HG02759 (cell line): ENCODE data around the gene KCNN2.
A peak's percentile ranks its signal among the peaks of the same experiment; 100 is the strongest.

ENCODE experiments used
- ATAC-seq: cut with Tn5 transposase; IDR thresholded peaks from one replicate; pipeline ENCODE4 v1.9.1; 2021; ENCODE audit warnings: mild to moderate bottlenecking, moderate library complexity; ENCODE audit not compliant: unreplicated experiment

Gene KCNN2

GRCh38 chr5:114362197-114362976 is 517 bp downstream of the KCNN2 start:
- peak; percentile 27 for ATAC-seq

DNA sequence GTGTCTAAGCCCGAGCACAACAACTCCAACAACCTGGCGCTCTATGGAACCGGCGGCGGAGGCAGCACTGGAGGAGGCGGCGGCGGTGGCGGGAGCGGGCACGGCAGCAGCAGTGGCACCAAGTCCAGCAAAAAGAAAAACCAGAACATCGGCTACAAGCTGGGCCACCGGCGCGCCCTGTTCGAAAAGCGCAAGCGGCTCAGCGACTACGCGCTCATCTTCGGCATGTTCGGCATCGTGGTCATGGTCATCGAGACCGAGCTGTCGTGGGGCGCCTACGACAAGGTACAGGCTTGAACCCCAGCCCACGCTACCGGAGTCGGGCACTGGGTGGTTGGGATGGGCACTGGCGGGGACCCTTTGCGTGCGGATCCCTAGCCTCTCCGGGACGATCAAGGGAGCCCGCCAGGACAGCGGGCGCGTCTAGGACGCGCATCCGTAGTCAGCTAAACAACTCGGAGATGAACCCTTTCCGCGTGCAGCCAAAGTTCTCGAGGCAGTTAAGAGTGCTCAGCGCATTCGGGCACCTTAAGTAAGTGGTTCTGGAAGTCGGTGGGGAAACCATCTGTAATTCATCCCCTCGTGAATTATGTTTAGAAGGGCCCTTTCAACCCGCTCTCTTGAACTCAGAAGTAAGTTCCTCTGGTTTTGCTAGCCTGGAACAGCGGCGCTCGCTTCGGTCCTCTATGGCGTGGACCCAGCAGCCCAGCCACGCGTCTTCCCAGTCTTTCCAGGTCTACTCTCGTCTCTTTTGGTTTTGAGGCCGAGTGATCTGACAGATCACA is 1.3 kb downstream of the KCNN2 start:
- no peak for ATAC-seq

- ATAC-seq = no peak
Observed at GRCh38 chr5:114363837-114364236, 2.0 kb downstream of the KCNN2 start.

GRCh38 chr5:114367029-114367428 is 5.2 kb downstream of the KCNN2 start:
- no peak for ATAC-seq

DNA sequence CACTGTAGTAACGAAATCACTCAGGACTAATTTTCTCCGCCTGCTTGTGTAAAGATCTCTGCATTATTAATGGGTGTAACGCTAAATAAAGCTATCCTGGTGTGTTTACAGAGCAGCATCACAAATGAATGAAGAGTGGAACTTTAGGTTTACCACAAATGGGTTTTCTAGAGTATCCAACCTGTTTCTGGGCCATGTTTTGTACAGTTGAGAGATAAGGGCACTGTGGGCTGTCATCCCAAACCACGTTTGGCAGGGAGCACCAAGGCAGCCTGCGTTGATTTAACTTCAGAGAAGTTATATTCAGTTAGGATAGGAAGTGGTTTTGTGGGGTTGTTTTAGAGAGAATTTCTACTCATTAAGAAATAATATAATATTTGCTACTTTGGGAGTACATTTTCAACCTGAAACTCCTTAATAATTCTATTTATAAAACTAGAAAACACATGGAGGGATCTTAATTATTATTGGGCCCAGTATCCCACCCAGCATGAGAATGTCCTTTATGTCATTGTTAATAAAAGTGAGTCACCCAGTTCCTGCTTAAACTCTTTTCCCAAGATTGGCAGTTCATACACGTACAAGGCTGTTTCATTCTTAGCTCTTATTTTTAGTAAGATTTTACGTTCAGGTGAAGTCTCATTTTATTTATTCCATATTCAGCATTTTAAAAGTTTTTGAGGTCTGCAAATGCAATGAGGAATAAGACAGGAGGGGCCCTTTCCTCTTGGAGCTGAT is 8.0 kb downstream of the KCNN2 start:
- no peak for ATAC-seq

- no peak for ATAC-seq
Observed at GRCh38 chr5:114377050-114377844, 15.4 kb downstream of the KCNN2 start.

DNA sequence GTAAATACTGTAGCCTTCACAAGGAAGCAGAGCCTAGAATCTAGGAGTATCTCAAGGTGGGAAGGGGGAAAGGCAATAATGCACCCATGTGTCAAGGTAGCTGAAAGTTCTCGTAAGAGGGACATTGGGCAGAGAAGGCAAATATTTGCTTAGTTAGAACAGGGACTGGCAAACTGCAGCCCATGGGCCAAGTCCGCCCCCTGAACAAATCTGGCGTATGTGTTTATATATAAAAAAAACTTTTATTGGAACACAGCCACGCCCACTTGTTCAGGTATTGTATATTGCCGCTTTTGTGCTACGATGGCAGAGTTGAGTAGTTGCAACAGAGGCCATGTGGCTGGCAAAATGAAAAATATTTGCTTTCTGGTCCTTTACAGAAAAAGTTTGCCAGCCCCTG is 16.1 kb downstream of the KCNN2 start:
- no peak for ATAC-seq

- no peak for ATAC-seq
Observed at GRCh38 chr5:114380721-114381120, 18.9 kb downstream of the KCNN2 start.

DNA sequence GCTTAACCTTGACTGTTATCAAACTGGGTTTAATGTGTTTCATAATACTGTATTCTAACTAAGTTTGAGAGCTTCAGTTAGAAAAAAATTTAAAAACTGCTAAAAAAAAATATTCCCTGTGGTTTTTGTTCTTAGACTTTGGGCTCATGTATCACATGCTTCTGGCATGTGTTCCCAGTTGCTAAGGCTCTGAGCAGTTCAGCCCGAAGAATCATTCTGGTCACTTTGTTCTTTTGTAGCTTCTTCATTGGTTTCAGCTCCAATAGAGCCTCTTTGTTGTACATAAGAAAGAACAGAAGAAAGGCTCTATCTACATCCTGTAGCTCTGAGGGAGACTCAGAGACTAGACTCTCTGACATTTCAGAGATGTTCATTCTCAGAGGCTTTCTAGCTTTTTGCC is 25.6 kb downstream of the KCNN2 start:
- no peak for ATAC-seq

- ATAC-seq = no peak
Observed at GRCh38 chr5:114390431-114390830, 28.6 kb downstream of the KCNN2 start.

DNA sequence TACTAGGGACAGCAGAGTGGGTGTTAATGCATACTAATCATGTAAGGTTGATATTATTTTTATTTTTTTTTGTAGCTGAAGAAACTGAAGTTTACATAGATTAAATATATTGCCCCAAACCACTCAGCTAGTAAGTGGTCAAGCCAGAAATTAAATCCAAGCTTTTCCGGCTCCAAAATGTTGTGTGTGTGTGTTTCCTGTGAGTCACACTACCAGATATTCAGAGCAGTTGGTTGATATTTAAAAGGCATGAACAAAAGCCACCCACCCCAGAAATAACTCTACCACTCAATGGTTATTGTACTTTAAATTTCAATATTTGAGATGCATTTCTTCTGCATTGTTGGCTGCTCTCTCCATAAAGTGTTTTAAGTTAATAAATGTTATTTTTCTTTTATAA is 29.5 kb downstream of the KCNN2 start:
- no peak for ATAC-seq

GRCh38 chr5:114393159-114393558 is 31.3 kb downstream of the KCNN2 start:
- no peak for ATAC-seq

- peak; percentile 48 for ATAC-seq
Observed at GRCh38 chr5:114402206-114402605, 40.3 kb downstream of the KCNN2 start.

DNA sequence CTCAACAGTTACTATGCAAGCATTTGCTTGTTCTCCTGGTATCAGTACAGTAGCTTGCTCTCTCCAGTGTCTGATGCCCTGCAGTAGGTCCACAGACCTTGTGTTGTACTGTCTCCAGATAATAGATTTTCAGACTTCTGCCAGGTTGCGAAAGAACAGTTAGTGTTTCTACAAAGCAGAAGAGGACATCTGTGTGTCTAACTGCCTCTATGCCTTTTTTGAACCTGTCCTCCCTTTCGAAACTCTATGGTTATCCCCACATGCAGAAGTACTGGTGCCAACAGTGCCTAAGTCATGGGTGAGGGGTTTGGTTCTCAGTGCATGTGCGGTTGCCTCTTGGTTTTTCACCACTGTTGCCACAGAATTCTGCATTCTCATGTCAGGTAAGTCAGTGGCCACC is 45.9 kb downstream of the KCNN2 start:
- ATAC-seq = peak; percentile 37

- ATAC-seq = no peak
Observed at GRCh38 chr5:114408847-114409246, 47.0 kb downstream of the KCNN2 start.

- ATAC-seq = no peak
Observed at GRCh38 chr5:114411380-114411931, 49.6 kb downstream of the KCNN2 start.

GRCh38 chr5:114412510-114413171 is 50.8 kb downstream of the KCNN2 start:
- no peak for ATAC-seq

DNA sequence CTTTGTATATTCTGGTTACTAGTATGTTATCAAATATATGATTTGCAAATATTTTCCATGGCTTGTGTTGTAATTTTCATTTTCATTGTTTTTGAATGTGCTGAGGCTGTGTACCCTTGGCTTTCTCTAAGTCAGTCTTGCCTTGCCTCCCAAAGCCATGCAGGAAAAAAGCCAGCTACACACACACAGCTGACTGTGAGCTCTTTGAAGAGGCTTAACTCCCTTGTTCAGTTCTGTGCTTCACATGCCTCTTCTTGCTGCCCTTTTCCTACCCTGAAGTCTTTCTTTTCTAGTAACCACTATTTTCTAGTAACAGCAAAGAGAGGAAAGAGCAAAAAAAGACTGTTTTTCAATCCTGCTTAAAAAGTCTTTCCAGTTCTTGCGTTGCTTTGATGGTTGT is 53.9 kb downstream of the KCNN2 start:
- ATAC-seq = no peak

DNA sequence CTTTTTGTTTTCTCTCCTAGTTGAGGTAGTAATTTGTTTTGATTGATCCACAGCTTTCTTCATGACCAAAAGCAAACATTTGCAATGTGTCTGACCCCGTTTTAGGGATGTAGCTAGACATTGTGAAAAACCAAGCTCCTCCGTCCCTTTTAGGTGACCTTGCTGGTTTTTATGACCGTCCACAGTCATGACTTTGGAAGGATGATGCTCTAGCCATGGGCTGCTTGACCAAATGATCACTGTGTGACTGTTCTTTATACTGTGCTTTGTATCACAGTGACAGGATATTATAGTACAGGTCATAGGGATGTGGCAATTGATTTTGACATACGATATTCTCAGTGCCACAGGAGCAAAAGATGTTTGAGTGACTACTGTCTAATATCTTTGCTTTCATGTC is 54.4 kb downstream of the KCNN2 start:
- no peak for ATAC-seq

DNA sequence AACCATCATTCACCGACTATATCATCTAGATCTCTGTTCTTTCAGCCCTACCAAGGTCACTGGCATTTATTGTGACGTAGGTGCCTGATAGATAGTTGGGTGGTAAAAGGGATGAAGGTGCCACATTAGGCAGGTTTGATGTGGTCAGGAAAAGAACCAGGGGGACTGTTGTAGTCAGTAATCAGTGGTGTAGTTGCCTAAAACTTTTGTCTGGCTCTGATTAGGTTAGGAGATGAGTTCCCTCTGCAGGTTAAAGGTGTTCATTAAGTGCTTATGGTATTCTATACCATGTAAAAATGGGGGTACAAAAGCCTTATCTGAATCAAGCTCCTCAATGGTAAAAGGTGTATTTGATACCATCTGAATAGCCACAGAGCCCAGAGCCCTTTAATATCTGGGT is 55.6 kb downstream of the KCNN2 start:
- ATAC-seq = no peak
